SU-DHL-6 (cell line): ENCODE results near the gene CCDC198.

Source experiments
- H2AFZ ChIP-seq: fragments of 200-600 bp; sonication (generic); 2 replicates; pipeline ENCODE4 v1.6.1; 2014; ENCODE audit warnings: low read depth, mild to moderate bottlenecking, moderate library complexity, mixed read lengths, antibody characterized with exemption, low read length; ENCODE audit not compliant: severe bottlenecking
- H3F3A ChIP-seq: fragments of 200-600 bp; shearing (Covaris generic); 2 replicates; pipeline ENCODE4 v1.6.0; 2016; ENCODE audit warnings: antibody characterized with exemption, mild to moderate bottlenecking; ENCODE audit not compliant: insufficient read depth
- H3K27ac ChIP-seq: fragments of 200-600 bp; sonication (generic); 2 replicates; pipeline ENCODE4 v1.5.1; 2016; ENCODE audit warnings: low read depth, mild to moderate bottlenecking, low read length, moderate library complexity, mixed read lengths
- H3K27me3 ChIP-seq: fragments of 200-600 bp; sonication (generic), shearing (Covaris generic); 2 replicates; pipeline ENCODE4 v1.6.0; 2014; ENCODE audit warnings: mild to moderate bottlenecking, low read length
- H3K36me3 ChIP-seq: fragments of 200-600 bp; sonication (generic); 2 replicates; pipeline ENCODE4 v1.6.1; 2014; ENCODE audit warnings: mild to moderate bottlenecking, low read length, mixed read lengths
- H3K4me2 ChIP-seq: fragments of 300-600, 200-600 bp; shearing (Covaris generic), sonication (generic); 2 replicates; pipeline ENCODE4 v1.6.0; 2014; ENCODE audit warnings: low read length, low read depth, mild to moderate bottlenecking; ENCODE audit not compliant: poor library complexity, severe bottlenecking
- H3K4me3 ChIP-seq: fragments of 200-600 bp; sonication (generic); 2 replicates; pipeline ENCODE4 v1.5.1; 2014; ENCODE audit warnings: antibody characterized with exemption, low read length, mild to moderate bottlenecking, mixed read lengths; ENCODE audit not compliant: insufficient read depth, poor library complexity, severe bottlenecking
- H3K79me2 ChIP-seq: fragments of 200-600 bp; sonication (generic); 2 replicates; pipeline ENCODE4 v1.6.1; 2014; ENCODE audit warnings: mild to moderate bottlenecking, low read length, moderate library complexity; ENCODE audit not compliant: insufficient read depth
- H3K9ac ChIP-seq: fragments of 200-600 bp; sonication (generic); 2 replicates; pipeline ENCODE4 v1.7.0; 2014; ENCODE audit warnings: mild to moderate bottlenecking, low read length
- H3K9me2 ChIP-seq: fragments of 200-600 bp; sonication (generic); replicated peaks from 2 replicates; pipeline ENCODE4 v1.6.1; 2014; ENCODE audit warnings: low read length; ENCODE audit not compliant: insufficient read depth
- H3K9me3 ChIP-seq: fragments of 200-600 bp; sonication (generic); 2 replicates; pipeline ENCODE4 v1.6.1; 2014; ENCODE audit warnings: low read length, mixed read lengths; ENCODE audit not compliant: insufficient read depth
- H4K20me1 ChIP-seq: fragments of 200-600 bp; sonication (generic); 2 replicates; pipeline ENCODE4 v1.6.1; 2014; ENCODE audit warnings: low read depth, mild to moderate bottlenecking, antibody characterized with exemption, low read length, moderate library complexity, mixed read lengths
- CTCF ChIP-seq: fragments of 200-600 bp; sonication (generic); IDR thresholded peaks from one replicate; pipeline ENCODE4 v1.5.1; 2017; ENCODE audit warnings: antibody characterized with exemption, mild to moderate bottlenecking, low read length, moderate library complexity; ENCODE audit not compliant: insufficient read depth, poor library complexity, severe bottlenecking
- EZH2phosphoT487 ChIP-seq: fragments of 200-600 bp; sonication (generic), shearing (Covaris generic); conservative IDR thresholded peaks from 2 replicates; pipeline ENCODE4 v1.6.1; 2018; ENCODE audit warnings: mild to moderate bottlenecking, antibody characterized with exemption, low read length, moderate library complexity, mixed read lengths

Gene CCDC198

GRCh38 chr14:57462551-57462950, 31.1 kb downstream of the CCDC198 start:
- TF ChIP-seq EZH2phosphoT487 (no peak), CTCF (no peak)

GRCh38 chr14:57461777-57462320, 31.8 kb downstream of the CCDC198 start:
- Histone ChIP-seq H3K27me3 (no peaks in the 10 kb centered on the region), H3K4me3 (no peak overlapping the region), H4K20me1 (no peaks in the 10 kb centered on the region), H3K27ac (no peak overlapping the region), H3K9ac (no peak overlapping the region), H3K4me2 (no peak overlapping the region), H2AFZ (no peak overlapping the region), H3F3A (no peaks in the 10 kb centered on the region), H3K36me3 (no peaks in the 10 kb centered on the region), H3K9me3 (no peaks in the 10 kb centered on the region), H3K9me2 (no peaks in the 10 kb centered on the region), H3K79me2 (no peaks in the 10 kb centered on the region)
- TF ChIP-seq CTCF: no peak
- TF ChIP-seq EZH2phosphoT487: no peak

More at GRCh38 chr14:57462551-57462950, 31.1 kb downstream of the CCDC198 start:
- Histone ChIP-seq H3K4me2 (no peak overlapping the region), H4K20me1 (no peaks in the 10 kb centered on the region), H3K9ac (no peak overlapping the region), H3K27ac (no peak overlapping the region), H3F3A (no peaks in the 10 kb centered on the region), H3K4me3 (no peak overlapping the region), H3K79me2 (no peaks in the 10 kb centered on the region), H3K36me3 (no peaks in the 10 kb centered on the region), H3K9me3 (no peaks in the 10 kb centered on the region), H3K27me3 (no peaks in the 10 kb centered on the region), H2AFZ (no peak overlapping the region), H3K9me2 (no peaks in the 10 kb centered on the region)

DNA sequence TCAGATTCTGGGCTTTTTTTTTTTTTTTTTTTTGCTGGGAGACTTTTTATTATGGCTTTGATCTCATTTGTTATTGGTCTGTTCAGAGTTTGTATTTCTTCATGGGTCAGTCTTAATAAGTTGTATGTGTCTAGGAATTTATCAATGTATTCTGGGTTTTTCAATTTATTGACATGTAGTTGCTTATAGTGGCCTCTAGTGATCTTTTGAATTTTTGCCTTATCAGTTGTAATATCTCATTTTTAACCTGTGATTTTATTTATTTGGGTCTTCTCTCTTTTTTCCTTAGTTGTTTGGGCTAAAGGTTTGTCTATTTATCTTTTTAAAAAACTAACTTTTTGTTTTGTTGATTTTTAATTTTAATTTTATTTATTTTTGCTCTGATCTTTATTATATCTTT, 57.7 kb downstream of the CCDC198 start:
- Histone ChIP-seq H3K9me3 (no peaks in the 10 kb centered on the region), H3K4me3 (no peak overlapping the region), H3F3A (no peaks in the 10 kb centered on the region), H3K79me2 (no peaks in the 10 kb centered on the region), H3K27ac (no peak overlapping the region), H3K27me3 (no peaks in the 10 kb centered on the region), H3K36me3 (no peaks in the 10 kb centered on the region), H3K9me2 (no peaks in the 10 kb centered on the region), H3K4me2 (no peak overlapping the region), H4K20me1 (no peaks in the 10 kb centered on the region), H2AFZ (no peak overlapping the region), H3K9ac (no peak overlapping the region)
- TF ChIP-seq EZH2phosphoT487 (no peak), CTCF (no peak)
